ENCODE results near the gene TCTA. TPM values are rescaled to one million over a fixed set of nuclear protein-coding genes. Genes with fewer than 3 reads are reported as not detected.
"Not testable (repeated sequence)": the region's sequence is repeated elsewhere in the genome, so short reads cannot be mapped to it uniquely, and the experiment has no call there.

The TCTA gene
- polyA plus RNA-seq, 3 donors, result 22.4 to 35.5 (median 26.7) TPM

DNA sequence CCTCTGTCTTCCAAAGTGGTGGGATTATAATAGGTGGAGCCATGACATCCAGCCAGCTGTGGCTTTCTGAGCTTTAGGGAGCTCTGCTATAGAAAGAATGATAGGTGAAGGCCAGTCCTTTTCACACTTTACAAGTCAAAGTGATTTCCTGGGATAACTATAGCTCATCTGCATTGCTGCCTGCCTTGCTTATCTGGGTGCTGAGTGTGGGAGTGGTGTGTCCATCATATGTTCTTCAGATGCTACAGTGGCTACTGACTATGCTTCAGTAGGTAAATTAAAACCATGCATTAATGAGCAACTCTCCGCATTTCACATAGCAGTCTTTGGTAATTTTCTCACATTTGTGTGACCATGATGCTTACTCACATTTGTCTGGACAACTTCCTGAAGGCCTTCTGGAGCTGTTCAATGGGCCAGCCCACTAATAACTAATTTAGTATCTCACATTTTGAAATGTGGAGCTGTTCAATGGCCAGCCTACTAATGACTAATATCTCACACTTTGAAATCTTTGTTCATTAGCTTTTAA lies 23.9 kb upstream of the TCTA start:
- no peaks in the 10 kb centered on the region for H3K9me3 ChIP-seq (replicated peaks in 1 of 2; ENCODE audit: control insufficient read depth in 1 of 2, insufficient read depth in 1 of 2, low read length in 2 of 2)
- no peak overlapping the region for H3K4me2 ChIP-seq (replicated peaks; ENCODE audit: extremely low read depth, low read length, poor library complexity, severe bottlenecking)
- TF ChIP-seq, protein P1, sequence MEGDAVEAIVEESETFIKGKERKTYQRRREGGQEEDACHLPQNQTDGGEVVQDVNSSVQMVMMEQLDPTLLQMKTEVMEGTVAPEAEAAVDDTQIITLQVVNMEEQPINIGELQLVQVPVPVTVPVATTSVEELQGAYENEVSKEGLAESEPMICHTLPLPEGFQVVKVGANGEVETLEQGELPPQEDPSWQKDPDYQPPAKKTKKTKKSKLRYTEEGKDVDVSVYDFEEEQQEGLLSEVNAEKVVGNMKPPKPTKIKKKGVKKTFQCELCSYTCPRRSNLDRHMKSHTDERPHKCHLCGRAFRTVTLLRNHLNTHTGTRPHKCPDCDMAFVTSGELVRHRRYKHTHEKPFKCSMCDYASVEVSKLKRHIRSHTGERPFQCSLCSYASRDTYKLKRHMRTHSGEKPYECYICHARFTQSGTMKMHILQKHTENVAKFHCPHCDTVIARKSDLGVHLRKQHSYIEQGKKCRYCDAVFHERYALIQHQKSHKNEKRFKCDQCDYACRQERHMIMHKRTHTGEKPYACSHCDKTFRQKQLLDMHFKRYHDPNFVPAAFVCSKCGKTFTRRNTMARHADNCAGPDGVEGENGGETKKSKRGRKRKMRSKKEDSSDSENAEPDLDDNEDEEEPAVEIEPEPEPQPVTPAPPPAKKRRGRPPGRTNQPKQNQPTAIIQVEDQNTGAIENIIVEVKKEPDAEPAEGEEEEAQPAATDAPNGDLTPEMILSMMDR (IDR thresholded peaks at IDR 0.05), result no peak
- Mint-ChIP-seq H3K36me3 (peaks cover 6 to 23% of the 10 kb centered on the region in 2 donors), H3K27ac (peak overlapping the region; percentile 63 to 90 (median 85)), H3K4me3 (no peak overlapping the region), H3K27me3 (ENCODE audit: low read depth in 3 of 3) (peaks cover 0 to 3% (median 2%) of the 10 kb centered on the region in 3 donors), H3K9me3 (no peaks in the 10 kb centered on the region), H3K4me1 (peaks cover 58% of the 10 kb centered on the region)
- no peak overlapping the region for H3K4me3 ChIP-seq (replicated peaks in 1 of 3; ENCODE audit: low read depth in 2 of 3, low read length in 3 of 3)
- H3K9ac ChIP-seq (ENCODE audit: insufficient read depth, low read length, poor library complexity, severe bottlenecking), result no peak overlapping the region
- peak overlapping the region; percentile 63 to 79 for H3K27ac ChIP-seq (ENCODE audit: low read depth in 1 of 2, low read length in 2 of 2)
- peaks cover 41 to 60% of the 10 kb centered on the region in 2 donors for H3K4me1 ChIP-seq (ENCODE audit: control insufficient read depth in 1 of 2, insufficient read depth in 2 of 2, low read length in 2 of 2)
- H2AFZ ChIP-seq (ENCODE audit: insufficient read depth, low read depth, low read length, poor library complexity, severe bottlenecking), result no peak overlapping the region
- intact Hi-C loops (cut with micrococcal nuclease), result loop anchor here in 1 of 2 donors (5.0 kb wide), 1 partner anchor 46 kb away; the partner anchor contains the start of gene USP4
- peaks cover 98% of the 10 kb centered on the region for H4K20me1 ChIP-seq (ENCODE audit: insufficient read depth, low read length)
- DNase-seq, result peak in 2 of 3 donors; percentile 22 to 44
- H3K36me3 ChIP-seq (replicated peaks in 1 of 2; ENCODE audit: control insufficient read depth in 1 of 2, insufficient read depth in 2 of 2, low read length in 2 of 2), result peaks cover 8 to 13% of the 10 kb centered on the region in 2 donors
- peaks cover 99% of the 10 kb centered on the region for H3K79me2 ChIP-seq (ENCODE audit: insufficient read depth, low read length)
- 92% methylated on average over 1 of the region's 1 CpG for WGBS (ENCODE audit: insufficient coverage)
- H3K27me3 ChIP-seq (ENCODE audit: control insufficient read depth in 2 of 2, insufficient read depth in 2 of 2, low read length in 2 of 2), result no peaks in the 10 kb centered on the region

DNA sequence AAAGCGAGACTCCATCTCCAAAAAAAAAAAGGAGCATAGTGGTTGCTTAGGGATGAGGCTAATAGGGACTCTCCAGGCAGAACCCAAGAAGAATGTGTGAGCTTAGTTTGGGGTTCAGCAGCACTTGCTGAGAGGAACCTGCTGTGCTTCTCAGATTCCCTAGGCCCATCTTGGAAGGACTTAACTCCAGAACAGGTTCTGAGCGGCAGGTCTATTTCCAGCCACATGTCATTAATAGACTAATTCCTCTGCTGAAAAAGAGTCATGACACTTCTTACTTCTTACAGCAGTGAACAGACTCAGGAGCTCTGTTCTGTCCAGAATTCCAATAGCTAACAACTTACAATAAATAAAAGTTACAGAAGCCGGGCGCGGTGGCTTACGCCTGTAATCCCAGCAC lies 22.9 kb upstream of the TCTA start:
- Histone ChIP-seq H3K36me3 (replicated peaks in 1 of 2; ENCODE audit: control insufficient read depth in 1 of 2, insufficient read depth in 2 of 2, low read length in 2 of 2) (peaks cover 10 to 15% of the 10 kb centered on the region in 2 donors), H3K79me2 (ENCODE audit: insufficient read depth, low read length) (peaks cover 99% of the 10 kb centered on the region), H3K9ac (ENCODE audit: insufficient read depth, low read length, poor library complexity, severe bottlenecking) (no peak overlapping the region), H3K4me1 (ENCODE audit: control insufficient read depth in 1 of 2, insufficient read depth in 2 of 2, low read length in 2 of 2) (peaks cover 41 to 60% of the 10 kb centered on the region in 2 donors), H4K20me1 (ENCODE audit: insufficient read depth, low read length) (peaks cover 98% of the 10 kb centered on the region), H2AFZ (ENCODE audit: insufficient read depth, low read depth, low read length, poor library complexity, severe bottlenecking) (no peak overlapping the region), H3K4me3 (replicated peaks in 1 of 3; ENCODE audit: low read depth in 2 of 3, low read length in 3 of 3) (no peak overlapping the region), H3K27ac (ENCODE audit: low read depth in 1 of 2, low read length in 2 of 2) (peak overlapping the region in 1 of 2 donors; percentile 79), H3K27me3 (ENCODE audit: control insufficient read depth in 2 of 2, insufficient read depth in 2 of 2, low read length in 2 of 2) (no peaks in the 10 kb centered on the region), H3K9me3 (replicated peaks in 1 of 2; ENCODE audit: control insufficient read depth in 1 of 2, insufficient read depth in 1 of 2, low read length in 2 of 2) (no peaks in the 10 kb centered on the region), H3K4me2 (replicated peaks; ENCODE audit: extremely low read depth, low read length, poor library complexity, severe bottlenecking) (no peak overlapping the region)
- intact Hi-C loops (cut with micrococcal nuclease), result loop anchor here in 1 of 2 donors (5.0 kb wide), 1 partner anchor 47 kb away; the partner anchor contains the start of gene USP4
- H3K4me3 Mint-ChIP-seq, result no peak overlapping the region
- H3K27ac Mint-ChIP-seq, result peak overlapping the region; percentile 42 to 90 (median 65)
- peaks cover 8 to 24% of the 10 kb centered on the region in 2 donors for H3K36me3 Mint-ChIP-seq
- DNase-seq, result no peak
- peaks cover 52% of the 10 kb centered on the region for H3K4me1 Mint-ChIP-seq
- H3K27me3 Mint-ChIP-seq (ENCODE audit: low read depth in 3 of 3), result peaks cover 0 to 3% (median 2%) of the 10 kb centered on the region in 3 donors
- 100% methylated on average over 6 of the region's 6 CpGs for WGBS (ENCODE audit: insufficient coverage)
- TF ChIP-seq, protein P1 (IDR thresholded peaks at IDR 0.05), result no peak
- no peaks in the 10 kb centered on the region for H3K9me3 Mint-ChIP-seq

DNA sequence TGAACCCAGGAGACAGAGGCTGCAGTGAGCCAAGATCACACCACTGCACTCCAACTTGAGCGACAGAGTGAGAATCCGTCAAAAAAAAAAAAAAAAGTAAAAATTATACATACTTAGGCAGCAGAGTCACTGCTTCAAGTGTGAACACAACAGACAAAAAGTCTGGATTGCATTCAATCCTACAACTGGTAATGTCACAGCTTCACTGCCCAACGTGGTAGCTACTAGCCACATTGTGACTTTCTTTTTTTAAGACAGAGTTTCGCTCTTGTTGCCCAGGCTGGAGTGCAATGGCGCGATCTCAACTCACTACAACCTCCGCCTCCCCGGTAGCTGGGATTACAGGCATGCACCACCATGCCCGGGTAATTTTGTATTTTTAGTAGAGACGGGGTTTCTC lies 20.9 kb upstream of the TCTA start:
- H3K9me3 ChIP-seq (replicated peaks in 1 of 2; ENCODE audit: control insufficient read depth in 1 of 2, insufficient read depth in 1 of 2, low read length in 2 of 2); H3K27ac ChIP-seq (ENCODE audit: low read depth in 1 of 2, low read length in 2 of 2); H3K27me3 Mint-ChIP-seq (ENCODE audit: low read depth in 3 of 3); H3K4me3 ChIP-seq (replicated peaks in 1 of 3; ENCODE audit: low read depth in 2 of 3, low read length in 3 of 3); DNase-seq; H3K4me3 Mint-ChIP-seq; intact Hi-C loops (cut with micrococcal nuclease); H3K27me3 ChIP-seq (ENCODE audit: control insufficient read depth in 2 of 2, insufficient read depth in 2 of 2, low read length in 2 of 2); H3K4me2 ChIP-seq (replicated peaks; ENCODE audit: extremely low read depth, low read length, poor library complexity, severe bottlenecking); H3K9ac ChIP-seq (ENCODE audit: insufficient read depth, low read length, poor library complexity, severe bottlenecking); H2AFZ ChIP-seq (ENCODE audit: insufficient read depth, low read depth, low read length, poor library complexity, severe bottlenecking); H3K9me3 Mint-ChIP-seq: not testable (repeated sequence)
- Histone ChIP-seq H3K4me1 (ENCODE audit: control insufficient read depth in 1 of 2, insufficient read depth in 2 of 2, low read length in 2 of 2) (peaks cover 29 to 40% of the 10 kb centered on the region in 2 donors), H3K36me3 (replicated peaks in 1 of 2; ENCODE audit: control insufficient read depth in 1 of 2, insufficient read depth in 2 of 2, low read length in 2 of 2) (peaks cover 17 to 35% of the 10 kb centered on the region in 2 donors), H3K79me2 (ENCODE audit: insufficient read depth, low read length) (peaks cover 99% of the 10 kb centered on the region), H4K20me1 (ENCODE audit: insufficient read depth, low read length) (peaks cover 98% of the 10 kb centered on the region)
- Mint-ChIP-seq H3K4me1 (peaks cover 41% of the 10 kb centered on the region), H3K27ac (peak overlapping the region in 4 of 7 donors; percentile 13 to 77 (median 48)), H3K36me3 (peaks cover 26 to 44% of the 10 kb centered on the region in 2 donors)
- 80% methylated on average over 1 of the region's 10 CpGs for WGBS (ENCODE audit: insufficient coverage)

Data from CD14-positive monocyte (primary cell).